HG02870 (cell line): ENCODE data around the gene LIME1.
A peak's percentile ranks its signal among the peaks of the same experiment; 100 is the strongest.

Experiments
- ATAC-seq: cut with Tn5 transposase; IDR thresholded peaks from one replicate; pipeline ENCODE4 v1.9.1; 2021; ENCODE audit warnings: mild to moderate bottlenecking, moderate library complexity; ENCODE audit not compliant: unreplicated experiment

LIME1 gene

GRCh38 chr20:63696628-63697356 lies 39.7 kb upstream of the LIME1 start, which contains the start of gene TNFRSF6B:
Gene TNFRSF6B (plus strand): TSS chr20:63696652. CDS start chr20:63696768, 116 bp downstream.
- no peak for ATAC-seq

- no peak for ATAC-seq
Observed at GRCh38 chr20:63697357-63697867, 39.1 kb upstream of the LIME1 start.

GRCh38 chr20:63697868-63698545 lies 38.5 kb upstream of the LIME1 start:
- no peak for ATAC-seq

DNA sequence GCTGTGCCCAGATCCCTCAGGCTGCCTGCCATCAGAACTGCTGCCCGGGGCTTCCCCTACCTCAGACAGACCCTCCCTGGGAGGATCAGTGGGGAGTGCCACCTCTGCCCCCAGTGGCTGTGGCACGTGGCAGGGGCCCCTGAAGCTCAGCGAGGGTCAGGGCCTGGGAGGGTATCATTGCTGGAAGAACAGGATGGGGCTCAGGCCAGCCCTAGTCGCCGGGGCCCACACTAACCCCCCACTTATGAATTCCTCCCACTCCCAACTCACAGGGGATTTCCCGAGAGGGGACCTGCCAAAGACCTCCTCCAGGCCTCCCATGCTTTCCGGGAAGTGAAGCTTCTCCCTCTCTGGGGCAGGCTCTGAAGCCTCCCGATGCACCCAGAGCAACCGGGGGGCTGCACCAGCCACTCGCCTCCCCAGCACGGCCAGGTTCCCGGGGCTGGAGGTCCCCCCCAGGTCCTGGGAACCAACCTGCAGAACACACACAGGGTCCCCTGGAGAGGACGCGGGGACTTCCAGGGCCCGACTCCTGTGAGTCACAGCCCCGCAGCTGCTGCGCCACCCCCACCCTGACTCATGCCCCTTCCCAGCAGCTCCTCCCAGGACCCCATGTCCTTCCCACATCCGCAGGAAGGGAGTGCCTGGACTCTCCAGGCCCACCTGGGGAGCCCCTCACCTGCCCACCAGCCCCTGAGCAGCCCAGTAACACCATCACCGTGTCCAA lies 37.6 kb upstream of the LIME1 start:
- ATAC-seq: no peak

GRCh38 chr20:63699466-63700198 lies 36.8 kb upstream of the LIME1 start:
- no peak for ATAC-seq

DNA sequence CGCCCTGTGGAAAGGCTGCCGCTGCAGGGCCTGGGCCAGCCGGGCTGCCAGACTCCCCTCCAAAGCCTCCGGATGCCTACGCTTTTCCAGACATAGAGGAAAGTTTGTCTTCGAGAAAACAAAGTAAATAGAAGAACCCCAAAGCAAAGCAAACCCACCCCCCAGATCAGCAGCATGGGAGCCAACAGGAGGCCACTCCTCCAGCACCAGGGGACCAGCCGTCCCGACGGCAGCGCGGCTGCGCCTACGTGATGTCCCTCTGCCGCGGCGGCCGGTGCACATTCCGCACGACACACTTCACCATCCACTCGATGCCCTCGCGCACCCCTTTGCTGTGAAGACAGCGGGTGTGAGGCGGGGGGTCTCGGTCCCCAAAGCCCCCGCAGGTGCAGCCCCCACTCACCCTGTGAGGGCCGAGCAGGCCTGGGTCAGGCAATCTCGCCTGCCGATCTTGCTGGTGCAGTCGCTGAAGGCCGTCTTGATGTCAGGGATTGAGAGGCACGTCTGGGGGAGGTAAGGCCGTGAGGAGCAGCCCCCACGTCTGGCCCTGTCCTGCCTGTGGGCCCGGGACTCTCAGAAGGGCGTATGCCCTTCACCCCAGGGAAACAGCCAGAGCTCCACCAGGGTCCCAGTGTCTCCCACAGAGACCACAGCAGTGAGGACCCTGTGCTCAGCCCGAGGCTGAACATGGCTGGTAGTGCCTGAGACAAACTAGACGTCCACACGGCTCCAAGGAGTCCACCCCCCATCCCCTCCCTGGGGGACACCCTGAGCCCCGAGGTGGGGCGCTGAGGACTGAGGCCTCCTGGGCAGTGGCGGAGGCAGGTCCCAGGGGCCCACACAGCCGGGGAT lies 36.0 kb upstream of the LIME1 start:
- ATAC-seq: no peak

- no peak for ATAC-seq
Observed at GRCh38 chr20:63701051-63701328, 35.5 kb upstream of the LIME1 start.

GRCh38 chr20:63701329-63702035 lies 35.0 kb upstream of the LIME1 start:
- ATAC-seq: no peak

- ATAC-seq: no peak
Observed at GRCh38 chr20:63702036-63702665, 34.3 kb upstream of the LIME1 start.

GRCh38 chr20:63702751-63703470 lies 33.6 kb upstream of the LIME1 start:
- no peak for ATAC-seq

GRCh38 chr20:63703471-63703975 lies 32.9 kb upstream of the LIME1 start:
- ATAC-seq: no peak

DNA sequence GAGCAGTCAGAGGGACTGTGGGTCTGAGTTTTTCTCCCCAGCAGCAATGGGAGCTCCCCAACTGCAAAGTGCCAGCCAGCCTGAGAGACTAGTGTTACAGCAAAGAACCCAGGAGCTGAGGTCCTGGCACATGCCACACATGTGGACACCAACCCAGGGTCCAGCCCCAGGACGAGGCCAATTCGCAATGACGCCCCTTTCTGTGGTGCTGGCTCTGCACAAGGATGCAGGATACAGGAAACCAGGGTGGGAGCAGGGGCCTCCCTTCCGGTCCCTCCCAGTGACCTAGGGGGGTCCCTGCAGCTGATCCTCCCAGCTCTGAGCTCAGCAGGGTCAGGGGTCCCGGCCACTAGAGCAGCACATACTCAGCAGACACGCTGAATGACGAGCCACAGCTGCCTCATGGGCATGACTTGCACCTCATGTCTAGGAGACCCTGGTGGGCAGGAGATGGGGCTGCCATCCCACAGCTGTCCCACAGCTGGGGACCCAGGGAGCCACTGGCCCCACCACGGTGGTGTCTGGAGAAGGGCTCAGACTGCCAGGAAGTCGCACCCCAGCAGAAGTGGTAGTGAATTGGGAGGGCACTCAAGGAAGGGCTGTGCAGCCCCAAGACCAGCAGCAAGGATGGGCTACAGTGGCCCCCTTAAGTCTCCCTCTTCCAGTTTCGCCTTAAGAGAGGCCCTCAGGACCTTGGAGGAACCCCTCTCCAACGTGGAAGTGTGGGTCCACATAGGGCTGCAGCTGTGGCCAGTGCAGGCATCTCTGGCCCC lies 32.3 kb upstream of the LIME1 start:
- ATAC-seq: no peak

DNA sequence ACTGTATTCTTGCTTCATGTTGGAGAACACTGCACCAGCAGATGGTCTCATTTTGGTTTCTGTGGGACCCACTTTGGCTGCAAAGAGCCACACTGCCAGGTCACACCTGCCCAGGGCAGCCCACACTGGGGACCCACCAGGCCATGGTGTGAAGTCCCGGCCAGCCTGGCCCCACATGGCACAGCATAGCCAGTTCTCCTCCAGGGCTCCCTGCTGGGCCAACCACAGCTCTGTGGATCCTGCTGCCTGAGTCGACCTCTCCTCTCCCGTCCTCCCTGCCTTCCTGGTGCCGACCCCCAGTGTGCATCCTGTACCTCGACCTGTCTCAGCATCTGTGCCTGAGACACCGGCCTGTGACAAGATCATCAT lies 31.7 kb upstream of the LIME1 start:
- ATAC-seq: no peak

DNA sequence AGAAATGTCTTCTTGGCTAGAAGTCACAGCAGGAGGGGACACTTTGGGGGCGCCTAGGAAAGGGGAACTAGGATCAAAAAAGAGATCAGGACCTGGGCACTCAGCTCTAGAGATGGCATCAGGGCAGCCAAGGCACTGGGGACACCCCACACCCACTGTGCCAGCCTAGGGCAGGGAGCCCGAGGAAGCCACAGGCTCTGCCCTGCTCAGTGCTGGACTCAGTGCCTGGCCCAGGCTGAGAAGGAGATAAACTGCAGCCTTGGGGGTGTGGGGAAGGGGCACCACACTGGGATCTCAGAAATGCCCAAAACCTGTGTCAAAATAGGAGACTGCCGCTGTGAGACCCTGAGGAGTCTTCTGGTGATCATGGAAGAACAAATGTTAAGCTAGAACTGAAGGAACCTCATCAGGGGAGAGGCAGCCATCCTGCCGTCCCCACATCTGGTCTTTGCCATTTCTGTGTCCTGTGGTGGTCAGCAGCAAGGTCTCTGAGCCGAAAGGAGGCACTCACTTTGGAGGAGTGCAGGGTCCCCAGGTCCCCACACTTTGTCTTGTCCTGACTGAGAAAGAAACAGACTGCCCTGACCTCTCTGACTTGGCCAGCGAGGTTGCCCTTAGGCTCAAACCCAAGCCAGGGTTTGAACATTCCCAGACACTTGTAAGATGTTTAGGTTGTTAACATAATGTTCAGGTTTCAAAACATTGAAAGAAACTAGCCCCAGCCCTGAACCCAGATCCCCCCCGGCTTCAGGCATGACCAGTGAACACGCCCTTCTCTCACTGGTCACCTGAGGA lies 31.0 kb upstream of the LIME1 start:
- ATAC-seq: no peak

DNA sequence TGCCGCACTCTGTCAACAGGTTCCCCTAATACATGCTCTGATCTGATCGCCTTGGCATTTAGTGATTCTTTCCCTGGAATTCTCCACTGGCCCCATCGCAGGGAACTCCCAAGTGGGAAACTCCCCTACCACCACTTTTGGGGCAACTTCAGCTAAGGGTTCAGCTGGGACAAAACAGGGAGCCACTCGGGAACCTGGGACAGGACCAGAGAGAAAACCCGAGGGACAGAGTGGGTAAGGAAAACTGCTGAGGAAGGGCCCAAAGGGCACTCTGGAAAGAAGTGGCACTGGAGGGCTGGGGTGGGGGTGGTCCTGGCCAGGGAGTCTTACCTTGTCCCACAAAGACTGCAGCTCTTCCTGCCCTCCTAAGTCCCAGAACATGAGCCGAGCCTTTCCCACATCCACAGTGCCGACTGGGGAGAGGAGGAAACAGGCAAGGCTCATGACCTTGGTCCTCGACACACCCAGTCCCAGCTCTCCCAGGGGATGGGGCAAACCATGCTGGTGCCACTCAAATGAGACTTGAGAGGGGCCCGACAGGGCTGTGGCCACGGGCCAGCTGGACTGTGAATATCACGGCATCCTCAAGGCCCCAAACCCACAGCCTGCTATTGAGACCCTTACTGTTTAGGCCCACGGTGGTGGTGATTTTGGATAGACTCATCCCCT lies 30.3 kb upstream of the LIME1 start:
- ATAC-seq: no peak

- peak; percentile 26 for ATAC-seq
Observed at GRCh38 chr20:63706852-63707557, 29.5 kb upstream of the LIME1 start.
